GM19193 (cell line): ENCODE results near the gene SIGLEC1.

Experiments used
- POLR2A ChIP-seq: IDR thresholded peaks from 4 replicates; pipeline ENCODE4 v1.6.1; 2011; ENCODE audit not compliant: insufficient read depth, insufficient read length; ENCODE audit errors: extremely low read depth

Gene SIGLEC1

GRCh38 chr20:3712279-3712873 lies at the start of gene SIGLEC1:
Gene SIGLEC1, minus strand, starts transcription at chr20:3712600. Its CDS starts 5,472 bp downstream, at chr20:3707128.
- no peak for TF ChIP-seq POLR2A

GRCh38 chr20:3760655-3761348 lies 48.4 kb upstream of the SIGLEC1 start:
- no peak for TF ChIP-seq POLR2A

DNA sequence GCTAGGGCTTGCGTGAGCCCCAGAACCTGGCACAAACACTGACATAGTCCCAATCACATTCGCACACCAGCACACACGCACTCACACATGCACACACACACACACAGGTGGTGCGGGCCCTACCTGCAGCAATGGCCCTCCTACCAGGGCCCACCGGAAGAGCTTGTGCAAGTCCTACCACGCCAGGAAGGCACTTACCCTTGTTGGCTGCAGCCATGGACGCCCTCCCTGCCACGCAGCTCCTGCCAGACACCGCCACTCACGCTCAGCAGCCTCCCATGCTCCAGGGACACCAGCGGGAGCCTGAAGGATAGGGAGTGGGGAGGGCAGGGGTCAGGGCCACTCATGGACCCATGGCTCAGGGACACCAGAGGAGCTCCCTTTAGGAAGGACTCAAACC lies 47.5 kb upstream of the SIGLEC1 start:
- no peak for TF ChIP-seq POLR2A

DNA sequence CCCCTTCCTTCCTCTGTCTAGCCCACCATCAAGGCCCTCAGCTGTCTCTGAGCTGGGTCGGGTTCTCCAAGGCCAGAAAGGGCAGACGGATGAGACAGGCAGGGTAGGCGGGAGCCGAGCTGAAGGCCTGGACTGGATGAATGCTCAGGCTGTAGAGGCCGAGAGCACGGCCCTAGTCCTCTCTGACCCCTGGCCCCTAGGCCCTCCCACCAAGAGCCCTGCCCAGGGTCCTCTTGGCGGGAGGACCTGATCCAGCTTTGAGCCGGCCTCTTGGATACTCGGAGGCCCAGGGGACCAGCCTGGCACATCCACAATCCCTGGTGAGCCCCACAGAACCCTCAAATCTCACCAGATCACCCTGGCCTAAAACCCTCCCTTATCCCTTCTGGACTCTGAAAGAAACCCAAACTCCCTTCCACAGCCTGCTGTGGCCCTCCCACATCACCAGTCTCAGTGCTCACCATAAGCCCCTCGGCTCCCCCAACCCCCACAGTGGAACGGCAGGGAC lies 47.0 kb upstream of the SIGLEC1 start:
- TF ChIP-seq POLR2A = no peak

DNA sequence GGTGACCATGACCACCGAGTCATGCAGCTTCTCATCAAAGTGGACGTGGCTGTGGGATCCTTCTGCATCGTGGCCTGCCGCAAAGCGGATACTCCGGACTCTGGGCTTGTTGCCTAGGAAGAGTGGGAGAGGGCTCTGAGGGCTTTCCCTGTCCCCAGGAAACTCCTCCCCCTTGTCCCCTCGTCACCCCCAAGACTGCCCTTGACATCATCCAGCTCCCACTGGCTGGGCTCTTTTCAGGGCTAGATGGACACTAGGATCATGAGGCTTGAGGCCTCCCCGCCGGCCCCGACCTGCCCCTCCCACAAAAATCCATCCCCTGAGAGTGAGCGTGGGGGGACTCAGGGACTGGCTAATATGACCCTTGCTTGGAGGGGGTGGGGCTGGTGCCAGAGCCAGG lies 46.2 kb upstream of the SIGLEC1 start:
- TF ChIP-seq POLR2A = no peak

DNA sequence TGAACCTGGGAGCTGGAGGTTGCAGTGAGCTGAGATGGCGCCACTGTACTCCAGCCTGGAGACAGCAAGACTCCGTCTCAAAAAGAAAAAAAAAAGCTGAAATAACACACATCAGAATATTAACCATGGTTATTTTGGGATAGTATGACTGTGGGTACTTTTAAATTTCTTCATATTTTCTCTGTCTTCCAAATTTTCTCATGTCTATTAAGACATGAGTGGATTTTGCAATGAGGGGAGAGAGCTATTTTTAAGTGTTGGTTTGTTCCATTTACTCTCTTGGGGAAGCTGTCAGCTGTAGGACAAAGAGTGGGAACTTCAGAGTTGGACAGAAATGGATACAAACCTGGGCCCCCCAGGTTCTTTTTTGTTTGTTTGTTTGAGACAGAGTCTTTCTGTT lies 44.9 kb upstream of the SIGLEC1 start:
- no peak for TF ChIP-seq POLR2A

- TF ChIP-seq POLR2A = no peak
These were observed 43.5 kb upstream of the SIGLEC1 start for GRCh38 chr20:3755814-3756480.

- TF ChIP-seq POLR2A = no peak
These were observed 42.9 kb upstream of the SIGLEC1 start for GRCh38 chr20:3755269-3755668.

DNA sequence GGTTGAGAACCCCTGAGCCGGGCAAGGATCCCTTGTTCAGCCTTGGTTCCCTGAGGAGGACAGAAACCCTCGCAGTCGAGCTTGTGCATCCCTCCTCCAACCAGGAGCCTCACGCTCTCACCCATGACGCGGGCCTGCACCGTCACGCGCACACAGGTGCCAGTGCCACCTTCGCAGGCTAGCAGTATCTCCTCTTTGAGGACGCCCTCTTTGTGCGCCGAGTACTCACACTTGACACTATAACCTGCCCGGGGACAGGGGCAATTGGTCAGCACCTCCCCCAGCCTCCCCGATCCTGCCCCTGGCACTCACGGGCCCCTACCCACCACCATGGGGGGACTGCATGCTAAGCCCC lies 41.9 kb upstream of the SIGLEC1 start:
- no peak for TF ChIP-seq POLR2A

GRCh38 chr20:3753501-3754275 lies 41.3 kb upstream of the SIGLEC1 start:
- no peak for TF ChIP-seq POLR2A

GRCh38 chr20:3753098-3753497 lies 40.7 kb upstream of the SIGLEC1 start:
- no peak for TF ChIP-seq POLR2A

DNA sequence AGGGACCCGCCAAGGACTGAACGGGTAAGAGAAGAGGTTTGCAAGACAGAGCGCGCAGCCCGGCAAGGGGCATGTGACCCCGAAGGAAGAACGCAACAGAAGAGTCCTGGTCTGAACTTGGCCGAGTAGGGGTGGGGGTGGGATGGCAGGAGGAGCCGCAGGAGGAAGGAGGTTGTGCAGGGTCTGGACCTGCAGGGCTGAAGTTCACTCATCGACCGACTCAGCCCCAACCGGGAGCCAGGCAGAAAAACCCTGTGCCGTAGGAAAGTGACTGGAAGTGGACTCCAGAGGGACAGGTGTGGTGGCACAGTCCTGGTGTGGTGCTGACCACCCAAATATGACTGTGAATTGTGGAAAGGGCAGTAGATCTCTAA lies 40.0 kb upstream of the SIGLEC1 start:
- no peak for TF ChIP-seq POLR2A

GRCh38 chr20:3751675-3752385 lies 39.4 kb upstream of the SIGLEC1 start:
- no peak for TF ChIP-seq POLR2A

- no peak for TF ChIP-seq POLR2A
These were observed 38.9 kb upstream of the SIGLEC1 start for GRCh38 chr20:3751305-3751674.
